Urothelium cell line (cell line): ENCODE measurements around the gene ITSN1.

Experiments
- DNase-seq: peaks from one replicate; pipeline ENCODE4 v3.0.0; 2011; ENCODE audit warnings: low spot score, mixed read lengths
- FAIRE-seq: peaks from 2 replicates; lab custom pipeline; 2011; peaks lifted over from hg19 to GRCh38; lab: Jason Lieb, UNC

Gene ITSN1

GRCh38 chr21:33829844-33830243 lies 187.5 kb downstream of the ITSN1 start:
- DNase-seq (no peak), FAIRE-seq (no peak)

GRCh38 chr21:33831962-33832659 lies 189.8 kb downstream of the ITSN1 start:
- FAIRE-seq = no peak
- no peak for DNase-seq

- DNase-seq = no peak
- FAIRE-seq = no peak
Measured at GRCh38 chr21:33834801-33835500, 192.7 kb downstream of the ITSN1 start.

- no peak for FAIRE-seq
- no peak for DNase-seq
Measured at GRCh38 chr21:33835920-33836319, 193.6 kb downstream of the ITSN1 start.

- no peak for DNase-seq
- FAIRE-seq = no peak
Measured at GRCh38 chr21:33836408-33836807, 194.1 kb downstream of the ITSN1 start.

- FAIRE-seq = no peak
Measured at GRCh38 chr21:33839167-33839716, 196.9 kb downstream of the ITSN1 start.

GRCh38 chr21:33839806-33840205 lies 197.5 kb downstream of the ITSN1 start:
- no peak for DNase-seq
- FAIRE-seq = no peak

More at GRCh38 chr21:33839167-33839716, 196.9 kb downstream of the ITSN1 start:
- no peak for DNase-seq

- FAIRE-seq (no peak), DNase-seq (no peak)
Measured at GRCh38 chr21:33840771-33841170, 198.5 kb downstream of the ITSN1 start.

GRCh38 chr21:33841561-33841960 lies 199.3 kb downstream of the ITSN1 start:
- DNase-seq (no peak), FAIRE-seq (no peak)

- FAIRE-seq (no peak), DNase-seq (no peak)
Measured at GRCh38 chr21:33843216-33843615, 200.9 kb downstream of the ITSN1 start.

GRCh38 chr21:33844104-33844889 lies 202.0 kb downstream of the ITSN1 start:
- no peak for DNase-seq

GRCh38 chr21:33844890-33845205 lies 202.5 kb downstream of the ITSN1 start:
- FAIRE-seq (no peak), DNase-seq (no peak)

More at GRCh38 chr21:33844104-33844889, 202.0 kb downstream of the ITSN1 start:
- no peak for FAIRE-seq

- no peak for DNase-seq
- no peak for FAIRE-seq
Measured at GRCh38 chr21:33846141-33846540, 203.8 kb downstream of the ITSN1 start.

- FAIRE-seq = no peak
- DNase-seq = no peak
Measured at GRCh38 chr21:33847588-33848248, 205.4 kb downstream of the ITSN1 start.

- FAIRE-seq (no peak), DNase-seq (no peak)
Measured at GRCh38 chr21:33848249-33848953, 206.1 kb downstream of the ITSN1 start.

- no peak for DNase-seq
- FAIRE-seq = no peak
Measured at GRCh38 chr21:33849834-33850233, 207.5 kb downstream of the ITSN1 start.

- FAIRE-seq (no peak), DNase-seq (no peak)
Measured at GRCh38 chr21:33850401-33850800, 208.1 kb downstream of the ITSN1 start.

GRCh38 chr21:33850985-33851384 lies 208.7 kb downstream of the ITSN1 start:
- no peak for FAIRE-seq
- DNase-seq = no peak

- no peak for DNase-seq
- no peak for FAIRE-seq
Measured at GRCh38 chr21:33852485-33852884, 210.2 kb downstream of the ITSN1 start.

GRCh38 chr21:33854604-33855003 lies 212.3 kb downstream of the ITSN1 start:
- FAIRE-seq (no peak), DNase-seq (no peak)
